ENCODE results near the gene PRSS57.
"Not testable (repeated sequence)": the region's sequence is repeated elsewhere in the genome, so short reads cannot be mapped to it uniquely, and the experiment has no call there.

The PRSS57 gene
- total RNA-seq: 0 reads per million in 4 experiments

GRCh38 chr19:695352-695949 lies at the start of gene PRSS57:
Gene PRSS57, minus strand, starts transcription at chr19:695452. Its CDS starts 22 bp downstream, at chr19:695430.
- DNase-seq: no peak

GRCh38 chr19:743168-743687 lies 48.0 kb upstream of the PRSS57 start:
- no peak for DNase-seq

- no peak for DNase-seq
Measured at GRCh38 chr19:742540-743075, 47.4 kb upstream of the PRSS57 start.

- peak; percentile 16 for DNase-seq
Measured at GRCh38 chr19:741506-742131, 46.4 kb upstream of the PRSS57 start.

- not testable (repeated sequence) for DNase-seq
Measured at GRCh38 chr19:740816-741505, 45.7 kb upstream of the PRSS57 start.

- no peak for DNase-seq
Measured at GRCh38 chr19:739998-740715, 44.9 kb upstream of the PRSS57 start.

- DNase-seq: no peak
Measured at GRCh38 chr19:738509-739128, 43.4 kb upstream of the PRSS57 start.

- DNase-seq: peak; percentile 48
Measured at GRCh38 chr19:737591-738093, 42.4 kb upstream of the PRSS57 start.

GRCh38 chr19:736125-736524 lies 40.9 kb upstream of the PRSS57 start:
- DNase-seq: no peak

GRCh38 chr19:734716-735115 lies 39.5 kb upstream of the PRSS57 start:
- no peak for DNase-seq

GRCh38 chr19:732148-733069 lies 37.2 kb upstream of the PRSS57 start:
- DNase-seq: no peak

- no peak for DNase-seq
Measured at GRCh38 chr19:731000-731399, 35.7 kb upstream of the PRSS57 start.

GRCh38 chr19:729965-730668 lies 34.9 kb upstream of the PRSS57 start:
- DNase-seq: no peak

- DNase-seq: not testable (repeated sequence)
Measured at GRCh38 chr19:729564-729963, 34.3 kb upstream of the PRSS57 start.

GRCh38 chr19:728011-728410 lies 32.8 kb upstream of the PRSS57 start:
- no peak for DNase-seq

- no peak for DNase-seq
Measured at GRCh38 chr19:726993-727956, 32.0 kb upstream of the PRSS57 start.

GRCh38 chr19:725461-726089 lies 30.3 kb upstream of the PRSS57 start:
- DNase-seq: no peak

GRCh38 chr19:723714-724113 lies 28.5 kb upstream of the PRSS57 start:
- DNase-seq: no peak

GRCh38 chr19:723247-723646 lies 28.0 kb upstream of the PRSS57 start:
- DNase-seq: no peak

Measured in effector CD8-positive, alpha-beta T cell (primary cell).